Ishikawa (cell line): Measurements from ENCODE around the gene BABAM1.

Source experiments
- CEBPB ChIP-seq: IDR thresholded peaks from 2 replicates; pipeline ENCODE4 v1.6.1; 2012
- CREB1 ChIP-seq: IDR thresholded peaks from 2 replicates; pipeline ENCODE4 v1.6.1; 2012; ENCODE audit warnings: low read depth
- EGR1 ChIP-seq: IDR thresholded peaks from 2 replicates; pipeline ENCODE4 v1.6.1; 2012
- EP300 ChIP-seq: IDR thresholded peaks from 2 replicates; pipeline ENCODE4 v1.6.1; 2012; ENCODE audit warnings: borderline replicate concordance
- FOXM1 ChIP-seq: IDR thresholded peaks from 2 replicates; pipeline ENCODE4 v1.6.1; 2012; ENCODE audit warnings: low read depth, borderline replicate concordance
- MAX ChIP-seq: IDR thresholded peaks from 2 replicates; pipeline ENCODE4 v1.6.1; 2012
- NFIC ChIP-seq: IDR thresholded peaks from 2 replicates; pipeline ENCODE4 v1.6.1; 2012
- RAD21 ChIP-seq: IDR thresholded peaks from 2 replicates; pipeline ENCODE4 v1.6.1; 2012; ENCODE audit warnings: low read depth
- REST ChIP-seq: IDR thresholded peaks from 2 replicates; pipeline ENCODE4 v1.6.1; 2012; ENCODE audit warnings: low read depth, mild to moderate bottlenecking
- TAF1 ChIP-seq: IDR thresholded peaks from 2 replicates; pipeline ENCODE4 v1.6.1; 2012; ENCODE audit warnings: low read depth, mild to moderate bottlenecking
- TCF12 ChIP-seq: IDR thresholded peaks from 2 replicates; pipeline ENCODE4 v1.6.1; 2012; ENCODE audit warnings: low read depth
- TEAD4 ChIP-seq: IDR thresholded peaks from 2 replicates; pipeline ENCODE4 v1.6.1; 2012
- USF1 ChIP-seq: IDR thresholded peaks from 2 replicates; pipeline ENCODE4 v1.6.1; 2012
- YY1 ChIP-seq: IDR thresholded peaks from 2 replicates; pipeline ENCODE4 v1.6.1; 2012; ENCODE audit warnings: low read depth
- ZBTB7A ChIP-seq: IDR thresholded peaks from 2 replicates; pipeline ENCODE4 v1.6.1; 2012; ENCODE audit warnings: low read depth

Gene BABAM1

GRCh38 chr19:17289489-17289888, 22.2 kb downstream of the BABAM1 start:
- TF ChIP-seq NFIC = no peak
- no peak for TF ChIP-seq EP300
- no peak for TF ChIP-seq YY1
- TF ChIP-seq CEBPB = no peak
- no peak for TF ChIP-seq REST
- no peak for TF ChIP-seq ZBTB7A
- no peak for TF ChIP-seq USF1
- TF ChIP-seq MAX = no peak
- TF ChIP-seq FOXM1 = no peak
- no peak for TF ChIP-seq TCF12
- no peak for TF ChIP-seq TEAD4
- no peak for TF ChIP-seq RAD21
- TF ChIP-seq TAF1 = no peak
- TF ChIP-seq EGR1 = no peak
- TF ChIP-seq CREB1 = no peak

- peak; percentile 84 for TF ChIP-seq ZBTB7A
- no peak for TF ChIP-seq FOXM1
- TF ChIP-seq TCF12 = peak; percentile 34; the same call in 1 of the 2 replicates
- TF ChIP-seq REST = no peak
- TF ChIP-seq USF1 = peak; percentile 3; the same call in 1 of the 2 replicates
- peak; percentile 55 for TF ChIP-seq YY1
- peak; percentile 63; the same call in 1 of the 2 replicates for TF ChIP-seq TAF1
- TF ChIP-seq CEBPB = no peak
- TF ChIP-seq CREB1 = no peak
- TF ChIP-seq TEAD4 = peak; percentile 59
- TF ChIP-seq MAX = peak; percentile 92
- TF ChIP-seq RAD21 = peak; percentile 82
- TF ChIP-seq NFIC = peak; percentile 21; the same call in 1 of the 2 replicates
Measured at GRCh38 chr19:17292301-17293074, 25.2 kb downstream of the BABAM1 start.

GRCh38 chr19:17293605-17294004, 26.4 kb downstream of the BABAM1 start:
- TF ChIP-seq USF1 = no peak
- no peak for TF ChIP-seq ZBTB7A
- TF ChIP-seq FOXM1 = no peak
- TF ChIP-seq EGR1 = no peak
- TF ChIP-seq TAF1 = no peak
- TF ChIP-seq TEAD4 = no peak
- TF ChIP-seq REST = no peak
- no peak for TF ChIP-seq YY1
